ENCODE results near the gene TLCD5.

TLCD5 gene

GRCh38 chr11:120335908-120336640 is 11.0 kb downstream of the TLCD5 start, which contains the start of gene ARHGEF12:
ARHGEF12 (plus strand) TSS chr11:120336413; CDS start chr11:120337244, 831 bp downstream.
- in situ Hi-C loops (cut with MboI; ENCODE audit: low sequenced_read_pairs): no loop called here

GRCh38 chr11:120336641-120337354 is 11.7 kb downstream of the TLCD5 start:
- in situ Hi-C loops (cut with MboI; ENCODE audit: low sequenced_read_pairs): no loop called here

- in situ Hi-C loops (cut with MboI; ENCODE audit: low sequenced_read_pairs): no loop called here
Observed at GRCh38 chr11:120337355-120338106, 12.4 kb downstream of the TLCD5 start.

- in situ Hi-C loops (cut with MboI; ENCODE audit: low sequenced_read_pairs): no loop called here
Observed at GRCh38 chr11:120338107-120338933, 13.2 kb downstream of the TLCD5 start.

GRCh38 chr11:120339394-120339890 is 14.3 kb downstream of the TLCD5 start:
- in situ Hi-C loops (cut with MboI; ENCODE audit: low sequenced_read_pairs): no loop called here

- in situ Hi-C loops (cut with MboI; ENCODE audit: low sequenced_read_pairs): no loop called here
Observed at GRCh38 chr11:120340529-120340928, 15.4 kb downstream of the TLCD5 start.

- in situ Hi-C loops (cut with MboI; ENCODE audit: low sequenced_read_pairs): no loop called here
Observed at GRCh38 chr11:120342226-120342625, 17.1 kb downstream of the TLCD5 start.

GRCh38 chr11:120342678-120343077 is 17.6 kb downstream of the TLCD5 start:
- in situ Hi-C loops (cut with MboI; ENCODE audit: low sequenced_read_pairs): no loop called here

- in situ Hi-C loops (cut with MboI; ENCODE audit: low sequenced_read_pairs): no loop called here
Observed at GRCh38 chr11:120343429-120343828, 18.3 kb downstream of the TLCD5 start.

- in situ Hi-C loops (cut with MboI; ENCODE audit: low sequenced_read_pairs): no loop called here
Observed at GRCh38 chr11:120344302-120345004, 19.4 kb downstream of the TLCD5 start.

- in situ Hi-C loops (cut with MboI; ENCODE audit: low sequenced_read_pairs): no loop called here
Observed at GRCh38 chr11:120346233-120346632, 21.1 kb downstream of the TLCD5 start.

- in situ Hi-C loops (cut with MboI; ENCODE audit: low sequenced_read_pairs): no loop called here
Observed at GRCh38 chr11:120350637-120351036, 25.5 kb downstream of the TLCD5 start.

GRCh38 chr11:120352405-120352804 is 27.3 kb downstream of the TLCD5 start:
- in situ Hi-C loops (cut with MboI; ENCODE audit: low sequenced_read_pairs): no loop called here

GRCh38 chr11:120354068-120354467 is 29.0 kb downstream of the TLCD5 start:
- in situ Hi-C loops (cut with MboI; ENCODE audit: low sequenced_read_pairs): no loop called here

- in situ Hi-C loops (cut with MboI; ENCODE audit: low sequenced_read_pairs): no loop called here
Observed at GRCh38 chr11:120354779-120355178, 29.7 kb downstream of the TLCD5 start.

GRCh38 chr11:120357620-120358019 is 32.5 kb downstream of the TLCD5 start:
- in situ Hi-C loops (cut with MboI; ENCODE audit: low sequenced_read_pairs): no loop called here

GRCh38 chr11:120358729-120359128 is 33.6 kb downstream of the TLCD5 start:
- in situ Hi-C loops (cut with MboI; ENCODE audit: low sequenced_read_pairs): no loop called here

GRCh38 chr11:120363436-120363835 is 38.3 kb downstream of the TLCD5 start:
- in situ Hi-C loops (cut with MboI; ENCODE audit: low sequenced_read_pairs): no loop called here

- in situ Hi-C loops (cut with MboI; ENCODE audit: low sequenced_read_pairs): no loop called here
Observed at GRCh38 chr11:120365512-120365911, 40.4 kb downstream of the TLCD5 start.

- in situ Hi-C loops (cut with MboI; ENCODE audit: low sequenced_read_pairs): no loop called here
Observed at GRCh38 chr11:120372296-120372695, 47.2 kb downstream of the TLCD5 start.
